PC-3 (cell line): ENCODE results near the gene ID1. TPM values are rescaled to one million over a fixed set of nuclear protein-coding genes. Genes with fewer than 3 reads are reported as not detected.
A peak's percentile ranks its signal among the peaks of the same experiment; 100 is the strongest.

Experiments used
- ATAC-seq: fragments of 200-7000 bp; cut with Tn5 transposase; 2 replicates; pipeline ENCODE4 v1.9.1; 2020; ENCODE audit warnings: mild to moderate bottlenecking, moderate library complexity
- BruUV-seq: library from RNA; stranded (reverse); fragments of 400-500 nt; replicated peaks from 2 replicates; lab custom pipeline; 2021; lab: Mats Ljungman, UMichigan
- CTCF ChIA-PET: fragments of 300-600 bp; sonication (Branson Sonifier 250); formaldehyde crosslinking; loops from one replicate; lab custom pipeline; 2022; ENCODE audit warnings: antibody characterized with exemption; lab: Charles Lee
- POLR2A ChIA-PET: fragments of 300-600 bp; sonication (Branson Sonifier 250); formaldehyde crosslinking; loops from one replicate; lab custom pipeline; 2022; ENCODE audit warnings: antibody characterized with exemption; ENCODE audit not compliant: unreplicated experiment; lab: Charles Lee
- DNase-seq: peaks from one replicate; pipeline ENCODE4 v3.0.0-alpha.2; 2015
- H2AFZ ChIP-seq: fragments of 300-600 bp; sonication (generic); 2 replicates; pipeline ENCODE4 v1.6.0; 2016; ENCODE audit warnings: antibody characterized with exemption, low read length
- H3F3A ChIP-seq: fragments of 300-600 bp; sonication (generic); one replicate; pipeline ENCODE4 v1.6.0; 2017; ENCODE audit warnings: antibody characterized with exemption, low read length, control low read depth, mild to moderate bottlenecking; ENCODE audit not compliant: unreplicated experiment
- H3K27ac ChIP-seq: fragments of 300-600 bp; sonication (generic); 2 replicates; pipeline ENCODE4 v1.5.1; 2016; ENCODE audit warnings: mild to moderate bottlenecking, low read length
- H3K27me3 ChIP-seq: fragments of 300-600 bp; sonication (generic); 2 replicates; pipeline ENCODE4 v1.6.1; 2016; ENCODE audit warnings: low read length, mixed read lengths
- H3K36me3 ChIP-seq: fragments of 300-600 bp; sonication (generic); 2 replicates; pipeline ENCODE4 v1.6.1; 2016; ENCODE audit warnings: low read depth, mixed run types, low read length, mixed read lengths
- H3K4me1 ChIP-seq: fragments of 300-600 bp; sonication (generic); 2 replicates; pipeline ENCODE4 v1.5.1; 2016; ENCODE audit warnings: low read length; ENCODE audit not compliant: insufficient read depth
- H3K4me2 ChIP-seq: fragments of 300-600 bp; sonication (generic); 2 replicates; pipeline ENCODE4 v1.6.0; 2016; ENCODE audit warnings: low read length
- H3K4me3 ChIP-seq: fragments of 300-600 bp; sonication (generic); 2 replicates; pipeline ENCODE4 v1.5.1; 2016; ENCODE audit warnings: mild to moderate bottlenecking, low read length, mixed read lengths
- H3K79me2 ChIP-seq: fragments of 300-600 bp; sonication (generic); 2 replicates; pipeline ENCODE4 v1.6.1; 2017; ENCODE audit warnings: low read length, mixed read lengths
- H3K9ac ChIP-seq: fragments of 300-600 bp; sonication (generic); 2 replicates; pipeline ENCODE4 v1.6.0; 2016; ENCODE audit warnings: mild to moderate bottlenecking, low read length
- H3K9me2 ChIP-seq: fragments of 300-600 bp; sonication (generic); replicated peaks from 2 replicates; pipeline ENCODE4 v1.6.1; 2016; ENCODE audit warnings: mixed run types, low read length, mixed read lengths
- H3K9me3 ChIP-seq: fragments of 300-600 bp; sonication (generic); 2 replicates; pipeline ENCODE4 v1.6.1; 2016; ENCODE audit warnings: low read length, mixed read lengths
- H4K20me1 ChIP-seq: fragments of 300-600 bp; sonication (generic); 2 replicates; pipeline ENCODE4 v1.6.1; 2016; ENCODE audit warnings: low read length, mixed read lengths
- EZH2 ChIP-seq: fragments of 300-600 bp; sonication (generic); IDR thresholded peaks from one replicate; pipeline ENCODE4 v1.6.1; 2017; ENCODE audit warnings: antibody characterized with exemption, mild to moderate bottlenecking, low read length; ENCODE audit not compliant: unreplicated experiment
- EZH2phosphoT487 ChIP-seq: fragments of 300-600 bp; sonication (generic); IDR thresholded peaks from 2 replicates; pipeline ENCODE4 v1.6.1; 2018; ENCODE audit warnings: mild to moderate bottlenecking, antibody characterized with exemption, low read length, borderline replicate concordance
- intact Hi-C: fragments of 100-400 bp; cut with micrococcal nuclease; formaldehyde crosslinking; loops from 2 replicates; pipeline ENCODE4 v1.9.0; 2023
- total RNA-seq: library from RNA; depleted of rRNA; stranded (reverse); fragments of >200 nt; gene quantifications from 2 replicates; pipeline ENCODE4 v1.2.3, GENCODE V29; 2014
- TF ChIP-seq, protein P1 (sequence below): fragments of 300-600 bp; sonication (generic); conservative IDR thresholded peaks from 2 replicates; pipeline ENCODE4 v1.5.1; 2017; ENCODE audit warnings: antibody characterized with exemption, low read depth, mild to moderate bottlenecking, low read length

The ID1 gene
- total RNA-seq, 1 experiment from 2014 or later: 774 TPM

DNA sequence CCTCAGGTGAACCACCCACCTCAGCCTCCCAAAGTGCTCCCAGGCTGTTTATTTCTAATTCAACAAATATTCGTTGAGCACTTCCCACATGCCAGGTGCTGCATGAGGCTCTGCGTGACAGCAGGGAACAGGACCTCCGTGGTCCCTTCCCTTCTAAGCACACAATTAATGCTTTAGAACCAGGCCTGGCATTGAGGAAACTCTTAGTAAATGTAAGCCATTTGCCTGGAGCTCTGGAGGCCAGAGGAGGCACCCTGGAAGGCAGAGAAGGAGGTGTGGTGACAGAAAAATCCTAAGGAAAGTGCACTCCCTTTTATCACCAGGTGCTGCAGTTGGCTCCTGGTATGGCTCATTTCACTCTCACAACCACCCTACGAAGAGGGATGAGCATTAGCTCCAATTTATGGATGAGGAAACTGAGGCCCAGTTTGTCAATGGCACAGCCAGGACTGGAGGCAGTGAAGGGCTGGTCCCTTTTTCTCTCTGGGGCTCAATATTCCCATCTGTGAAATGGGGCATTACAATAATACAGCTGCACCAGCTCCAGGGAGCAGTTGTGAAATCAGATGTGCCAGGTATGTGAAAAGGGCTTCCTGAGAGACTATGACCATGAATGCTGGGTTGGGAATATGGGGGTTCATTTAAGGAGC, 8.1 kb upstream of the ID1 start:
- Histone ChIP-seq H3K4me1 (peaks cover 28% of the 10 kb centered on the region), H4K20me1 (no peaks in the 10 kb centered on the region), H3K4me3 (no peak overlapping the region), H3K27ac (no peak overlapping the region), H3K36me3 (no peaks in the 10 kb centered on the region), H3K79me2 (peaks cover 13% of the 10 kb centered on the region), H3K4me2 (no peak overlapping the region), H3K9ac (no peak overlapping the region), H3F3A (no peaks in the 10 kb centered on the region), H2AFZ (no peak overlapping the region), H3K9me3 (no peaks in the 10 kb centered on the region), H3K9me2 (no peaks in the 10 kb centered on the region), H3K27me3 (no peaks in the 10 kb centered on the region)
- ChIA-PET POLR2A (no interaction called here), CTCF (no interaction called here)
- no peak for DNase-seq
- intact Hi-C loops: loop anchor here (10.0 kb wide), 1 partner anchor 1818 kb away; no protein-coding TSS in a partner anchor
- no TSS peak for BruUV-seq
- TF ChIP-seq, protein P1, sequence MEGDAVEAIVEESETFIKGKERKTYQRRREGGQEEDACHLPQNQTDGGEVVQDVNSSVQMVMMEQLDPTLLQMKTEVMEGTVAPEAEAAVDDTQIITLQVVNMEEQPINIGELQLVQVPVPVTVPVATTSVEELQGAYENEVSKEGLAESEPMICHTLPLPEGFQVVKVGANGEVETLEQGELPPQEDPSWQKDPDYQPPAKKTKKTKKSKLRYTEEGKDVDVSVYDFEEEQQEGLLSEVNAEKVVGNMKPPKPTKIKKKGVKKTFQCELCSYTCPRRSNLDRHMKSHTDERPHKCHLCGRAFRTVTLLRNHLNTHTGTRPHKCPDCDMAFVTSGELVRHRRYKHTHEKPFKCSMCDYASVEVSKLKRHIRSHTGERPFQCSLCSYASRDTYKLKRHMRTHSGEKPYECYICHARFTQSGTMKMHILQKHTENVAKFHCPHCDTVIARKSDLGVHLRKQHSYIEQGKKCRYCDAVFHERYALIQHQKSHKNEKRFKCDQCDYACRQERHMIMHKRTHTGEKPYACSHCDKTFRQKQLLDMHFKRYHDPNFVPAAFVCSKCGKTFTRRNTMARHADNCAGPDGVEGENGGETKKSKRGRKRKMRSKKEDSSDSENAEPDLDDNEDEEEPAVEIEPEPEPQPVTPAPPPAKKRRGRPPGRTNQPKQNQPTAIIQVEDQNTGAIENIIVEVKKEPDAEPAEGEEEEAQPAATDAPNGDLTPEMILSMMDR: no peak
- TF ChIP-seq EZH2 (no peak), EZH2phosphoT487 (no peak)
- no peak for ATAC-seq

DNA sequence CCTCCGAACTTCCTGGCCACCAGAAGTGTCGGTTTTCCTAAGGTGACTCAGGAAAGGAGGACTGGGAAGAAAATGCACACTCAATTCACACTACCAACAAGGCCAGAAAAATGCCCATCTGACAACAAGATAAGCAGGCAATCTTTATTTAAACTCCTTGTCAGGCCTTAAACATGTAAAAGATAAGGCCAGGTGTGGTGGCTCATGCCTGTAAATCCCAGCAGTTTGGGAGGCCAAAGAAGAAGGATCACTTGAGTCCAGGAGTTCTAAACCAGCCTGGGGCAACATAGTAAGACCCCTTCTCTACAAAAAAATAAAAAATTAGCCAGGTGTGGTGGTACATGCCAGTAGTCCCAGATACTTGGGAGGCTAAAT, 7.6 kb upstream of the ID1 start:
- ChIA-PET CTCF (no interaction called here), POLR2A (no interaction called here)
- Histone ChIP-seq H3K4me2 (no peak overlapping the region), H3K36me3 (no peaks in the 10 kb centered on the region), H3K9me2 (no peaks in the 10 kb centered on the region), H3K4me1 (peaks cover 32% of the 10 kb centered on the region), H3K79me2 (peaks cover 13% of the 10 kb centered on the region), H3F3A (no peaks in the 10 kb centered on the region), H3K4me3 (no peak overlapping the region), H4K20me1 (no peaks in the 10 kb centered on the region), H2AFZ (no peak overlapping the region), H3K27ac (no peak overlapping the region), H3K9ac (no peak overlapping the region), H3K27me3 (no peaks in the 10 kb centered on the region), H3K9me3 (no peaks in the 10 kb centered on the region)
- ATAC-seq: no peak
- intact Hi-C loops: loop anchor here (10.0 kb wide), 1 partner anchor 1817 kb away; no protein-coding TSS in a partner anchor
- DNase-seq: no peak
- no TSS peak for BruUV-seq
- TF ChIP-seq EZH2phosphoT487: no peak
- TF ChIP-seq, protein P1: no peak
- no peak for TF ChIP-seq EZH2

DNA sequence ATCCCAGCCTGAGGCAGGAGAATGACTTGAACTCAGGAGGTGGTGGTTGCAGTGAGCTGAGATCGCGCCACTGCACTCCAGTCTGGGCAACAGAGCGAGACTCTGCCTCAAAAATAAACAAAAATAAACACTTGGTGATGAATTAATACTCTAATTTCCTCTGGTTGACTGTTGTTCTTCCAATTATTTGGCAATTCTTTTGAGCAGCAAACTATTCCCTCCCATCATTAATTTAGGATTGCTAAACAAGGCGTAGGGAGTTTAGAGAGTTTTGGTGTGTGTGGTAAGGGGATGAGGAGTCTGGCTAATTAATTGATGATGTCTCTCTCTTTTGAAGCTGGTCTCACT, 2.7 kb upstream of the ID1 start:
- H3K4me3 ChIP-seq: peak overlapping the region; percentile 30
- H4K20me1 ChIP-seq: peaks cover 17% of the 10 kb centered on the region
- no peak for ATAC-seq
- H2AFZ ChIP-seq: 0 out of 2 replicates have a peak overlapping the region, but pooled peaks have one; percentile 19
- intact Hi-C loops: no loop called here
- peak overlapping the region; percentile 68 for H3K27ac ChIP-seq
- no peaks in the 10 kb centered on the region for H3K9me2 ChIP-seq
- no peaks in the 10 kb centered on the region for H3K9me3 ChIP-seq
- peak overlapping the region; percentile 72 for H3K4me2 ChIP-seq
- TF ChIP-seq EZH2: no peak
- TF ChIP-seq, protein P1: no peak
- no peak for TF ChIP-seq EZH2phosphoT487
- 0 out of 2 replicates have a peak overlapping the region, but pooled peaks have one; percentile 3 for H3K9ac ChIP-seq
- DNase-seq: no peak
- H3K79me2 ChIP-seq: peaks cover 30% of the 10 kb centered on the region
- no peaks in the 10 kb centered on the region for H3K27me3 ChIP-seq
- BruUV-seq: no TSS peak
- ChIA-PET CTCF (interaction anchor here (1.0 to 1.2 kb wide), 4 partner anchors 9 to 42 kb away, joined by 3 to 8 read pairs (median 6); no protein-coding TSS in a partner anchor), POLR2A (interaction anchor here (0.6 to 3.7 kb wide), 2 partner anchors 9 to 29 kb away, joined by 26 to 34 read pairs; no protein-coding TSS in a partner anchor)
- peaks cover 33% of the 10 kb centered on the region for H3K4me1 ChIP-seq
- H3F3A ChIP-seq: peaks cover 7% of the 10 kb centered on the region
- H3K36me3 ChIP-seq: 0 out of 2 replicates have a peak, but pooled peaks cover 6% of the 10 kb centered on the region
